HL-60 (cell line): Measurements from ENCODE around the gene RET.

Experiments
- DNase-seq, 2 experiments: peaks; one replicate each; pipeline ENCODE4 v3.0.0-alpha.2; 2010 to 2020; ENCODE audit warnings: low read depth in 1 of 2, low spot score in 1 of 2
- H3K27ac ChIP-seq: fragments of 250-450 bp; sonication (Bioruptor Pico); replicated peaks from 2 replicates; pipeline ENCODE4 v1.5.1; 2020; ENCODE audit warnings: mild to moderate bottlenecking, moderate library complexity
- H3K27me3 ChIP-seq: fragments of 250-450 bp; sonication (Bioruptor Pico); 2 replicates; pipeline ENCODE4 v1.5.1; 2021; ENCODE audit warnings: mild to moderate bottlenecking, moderate library complexity; ENCODE audit not compliant: insufficient read depth, poor library complexity, severe bottlenecking
- H3K4me3 ChIP-seq: replicated peaks from 2 replicates; pipeline ENCODE4 v1.5.1; 2011; ENCODE audit warnings: mild to moderate bottlenecking, control low read depth, low read length; ENCODE audit not compliant: insufficient read depth
- CTCF ChIP-seq: IDR thresholded peaks from one replicate; pipeline ENCODE4 v1.5.1; 2011; ENCODE audit warnings: low read length, control low read depth, inconsistent platforms; ENCODE audit not compliant: insufficient read depth
- GABPA ChIP-seq: IDR thresholded peaks from 2 replicates; pipeline ENCODE4 v1.6.1; 2012; ENCODE audit warnings: low read depth
- POLR2AphosphoS5 ChIP-seq: IDR thresholded peaks from 2 replicates; pipeline ENCODE4 v1.6.1; 2012; ENCODE audit warnings: low read depth
- REST ChIP-seq: IDR thresholded peaks from 2 replicates; pipeline ENCODE4 v1.6.1; 2012; ENCODE audit warnings: low read depth; ENCODE audit not compliant: insufficient replicate concordance
- SPI1 ChIP-seq: IDR thresholded peaks from 2 replicates; pipeline ENCODE4 v1.6.1; 2012; ENCODE audit warnings: low read depth, mild to moderate bottlenecking, borderline replicate concordance

Gene RET

GRCh38 chr10:43039624-43040481, 37.0 kb upstream of the RET start:
- TF ChIP-seq CTCF (no peak), REST (no peak), SPI1 (no peak), POLR2AphosphoS5 (no peak), GABPA (no peak)

GRCh38 chr10:43040482-43041256, 36.2 kb upstream of the RET start:
- Histone ChIP-seq H3K27me3 (no peaks in the 10 kb centered on the region), H3K27ac (no peak overlapping the region), H3K4me3 (no peak overlapping the region)
- TF ChIP-seq GABPA (no peak), REST (no peak), SPI1 (no peak), CTCF (no peak), POLR2AphosphoS5 (no peak)
- no peak for DNase-seq

More at GRCh38 chr10:43039624-43040481, 37.0 kb upstream of the RET start:
- Histone ChIP-seq H3K4me3 (no peak overlapping the region), H3K27me3 (no peaks in the 10 kb centered on the region), H3K27ac (peak overlapping the region; percentile 51)
- DNase-seq, result peak in 1 of 2 experiments; percentile 71

- TF ChIP-seq SPI1, result no peak
- TF ChIP-seq GABPA, result no peak
- Histone ChIP-seq H3K27ac (no peak overlapping the region), H3K4me3 (no peak overlapping the region), H3K27me3 (no peaks in the 10 kb centered on the region)
- DNase-seq, result no peak
Measured at GRCh38 chr10:43041422-43042342, 35.2 kb upstream of the RET start.
